Omental fat pad (tissue), 4 donors: Measurements from ENCODE around the gene TMCC1. TPM values are rescaled to one million over a fixed set of nuclear protein-coding genes. Genes with fewer than 3 reads are reported as not detected.

Experiments used
- ATAC-seq: fragments of 150-250 bp; one replicate; pipeline ENCODE4 v1.9.1; 2016; ENCODE audit warnings: mild to moderate bottlenecking, moderate library complexity; ENCODE audit not compliant: low FRiP score
- DNase-seq: peaks from one replicate; pipeline ENCODE4 v3.0.0-alpha.2; 2019; ENCODE audit warnings: low spot score
- total RNA-seq, 4 donors: library from RNA; depleted of rRNA; stranded (reverse); fragments of >200 nt; gene quantifications; one replicate each; pipeline ENCODE4 v1.1.0, GENCODE V29; 2016
- TF ChIP-seq, protein P1 (sequence below), 3 donors: fragments of 450-650 bp; IDR thresholded peaks; one replicate each; pipeline ENCODE4 v1.5.1; 2016 to 2017; ENCODE audit warnings: antibody characterized with exemption in 3 of 3, mild to moderate bottlenecking in 3 of 3, moderate library complexity in 2 of 3

TMCC1 gene
- total RNA-seq, 4 donors from 2014 or later, result 14.6 to 33.5 (median 23.2) TPM

GRCh38 chr3:129824926-129825541 lies 68.5 kb downstream of the TMCC1 start:
- ATAC-seq, result no peak
- DNase-seq, result no peak
- TF ChIP-seq, protein P1, sequence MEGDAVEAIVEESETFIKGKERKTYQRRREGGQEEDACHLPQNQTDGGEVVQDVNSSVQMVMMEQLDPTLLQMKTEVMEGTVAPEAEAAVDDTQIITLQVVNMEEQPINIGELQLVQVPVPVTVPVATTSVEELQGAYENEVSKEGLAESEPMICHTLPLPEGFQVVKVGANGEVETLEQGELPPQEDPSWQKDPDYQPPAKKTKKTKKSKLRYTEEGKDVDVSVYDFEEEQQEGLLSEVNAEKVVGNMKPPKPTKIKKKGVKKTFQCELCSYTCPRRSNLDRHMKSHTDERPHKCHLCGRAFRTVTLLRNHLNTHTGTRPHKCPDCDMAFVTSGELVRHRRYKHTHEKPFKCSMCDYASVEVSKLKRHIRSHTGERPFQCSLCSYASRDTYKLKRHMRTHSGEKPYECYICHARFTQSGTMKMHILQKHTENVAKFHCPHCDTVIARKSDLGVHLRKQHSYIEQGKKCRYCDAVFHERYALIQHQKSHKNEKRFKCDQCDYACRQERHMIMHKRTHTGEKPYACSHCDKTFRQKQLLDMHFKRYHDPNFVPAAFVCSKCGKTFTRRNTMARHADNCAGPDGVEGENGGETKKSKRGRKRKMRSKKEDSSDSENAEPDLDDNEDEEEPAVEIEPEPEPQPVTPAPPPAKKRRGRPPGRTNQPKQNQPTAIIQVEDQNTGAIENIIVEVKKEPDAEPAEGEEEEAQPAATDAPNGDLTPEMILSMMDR (IDR thresholded peaks at IDR 0.05), result peak in 2 of 3 donors; percentile 25 to 55

GRCh38 chr3:129822679-129823078 lies 70.8 kb downstream of the TMCC1 start:
- DNase-seq (no peak), ATAC-seq (no peak)
- TF ChIP-seq, protein P1 (IDR thresholded peaks at IDR 0.05), result no peak

- TF ChIP-seq, protein P1 (IDR thresholded peaks at IDR 0.05), result no peak
- ATAC-seq (no peak), DNase-seq (no peak)
Observed at GRCh38 chr3:129822241-129822640, 71.3 kb downstream of the TMCC1 start.

DNA sequence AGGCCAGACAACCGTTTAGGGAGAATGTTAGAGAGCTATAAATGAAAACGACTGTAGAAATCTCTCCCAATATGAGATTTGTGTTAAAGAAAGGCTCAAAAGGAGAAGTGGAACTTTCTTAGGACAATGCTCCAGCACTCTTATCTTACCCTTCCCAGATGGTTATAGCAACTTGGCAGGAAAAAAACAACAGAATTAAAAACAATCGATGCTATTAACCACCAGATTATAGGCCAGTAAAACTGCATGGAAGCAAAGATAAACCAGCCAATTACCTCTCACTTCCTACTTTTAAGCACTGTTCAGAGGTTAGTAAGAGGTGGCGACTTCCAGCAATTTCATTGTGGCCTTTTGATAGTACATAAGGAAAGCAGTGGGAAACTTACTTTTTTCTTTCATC lies 72.9 kb downstream of the TMCC1 start:
- no peak for DNase-seq
- ATAC-seq, result no peak
- TF ChIP-seq, protein P1 (IDR thresholded peaks at IDR 0.05), result no peak

GRCh38 chr3:129812589-129812988 lies 80.9 kb downstream of the TMCC1 start:
- ATAC-seq (no peak), DNase-seq (no peak)
- TF ChIP-seq, protein P1 (IDR thresholded peaks at IDR 0.05), result no peak

DNA sequence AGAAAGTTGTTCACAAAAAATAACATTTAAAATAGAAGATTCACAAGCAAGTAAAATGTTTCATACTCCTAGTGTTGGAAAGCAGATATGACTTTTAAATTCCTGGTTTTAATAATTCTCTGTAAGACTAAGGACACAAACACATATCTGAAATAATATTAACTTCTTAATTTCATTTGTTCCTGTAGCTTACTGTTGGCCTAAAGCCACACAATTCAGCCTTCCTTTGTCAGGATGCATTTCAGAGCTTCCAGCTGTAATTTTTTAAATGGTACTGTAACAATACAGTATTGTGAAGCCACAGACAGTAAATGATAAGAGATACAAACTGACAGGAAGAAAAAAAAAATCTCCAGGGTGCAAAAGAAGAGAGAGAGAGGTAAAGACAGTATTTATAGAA lies 84.2 kb downstream of the TMCC1 start:
- TF ChIP-seq, protein P1 (IDR thresholded peaks at IDR 0.05), result no peak
- no peak for ATAC-seq
- no peak for DNase-seq

DNA sequence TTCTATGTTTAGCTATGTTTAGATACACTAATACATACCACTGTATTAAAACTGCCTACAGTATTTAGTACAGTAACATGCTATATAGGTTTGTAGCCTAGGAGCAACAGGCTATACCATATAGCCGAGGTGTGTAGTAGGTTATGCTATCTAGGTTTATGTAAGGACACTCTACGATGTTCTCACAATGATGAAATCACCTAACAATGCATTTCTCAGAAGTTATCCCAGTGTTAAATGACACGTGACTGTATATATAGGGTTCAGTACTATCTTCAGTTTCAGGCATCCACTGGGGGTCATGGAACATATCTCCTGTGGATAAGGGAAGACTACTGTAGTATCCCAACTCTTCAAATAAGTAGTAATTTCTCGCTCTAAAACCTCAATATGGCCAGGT lies 97.4 kb downstream of the TMCC1 start:
- no peak for DNase-seq
- TF ChIP-seq, protein P1 (IDR thresholded peaks at IDR 0.05), result no peak

More for the DNA sequence above, 97.4 kb downstream of the TMCC1 start:
- no peak for ATAC-seq
